ENCODE results near the gene TH.

The TH gene

DNA sequence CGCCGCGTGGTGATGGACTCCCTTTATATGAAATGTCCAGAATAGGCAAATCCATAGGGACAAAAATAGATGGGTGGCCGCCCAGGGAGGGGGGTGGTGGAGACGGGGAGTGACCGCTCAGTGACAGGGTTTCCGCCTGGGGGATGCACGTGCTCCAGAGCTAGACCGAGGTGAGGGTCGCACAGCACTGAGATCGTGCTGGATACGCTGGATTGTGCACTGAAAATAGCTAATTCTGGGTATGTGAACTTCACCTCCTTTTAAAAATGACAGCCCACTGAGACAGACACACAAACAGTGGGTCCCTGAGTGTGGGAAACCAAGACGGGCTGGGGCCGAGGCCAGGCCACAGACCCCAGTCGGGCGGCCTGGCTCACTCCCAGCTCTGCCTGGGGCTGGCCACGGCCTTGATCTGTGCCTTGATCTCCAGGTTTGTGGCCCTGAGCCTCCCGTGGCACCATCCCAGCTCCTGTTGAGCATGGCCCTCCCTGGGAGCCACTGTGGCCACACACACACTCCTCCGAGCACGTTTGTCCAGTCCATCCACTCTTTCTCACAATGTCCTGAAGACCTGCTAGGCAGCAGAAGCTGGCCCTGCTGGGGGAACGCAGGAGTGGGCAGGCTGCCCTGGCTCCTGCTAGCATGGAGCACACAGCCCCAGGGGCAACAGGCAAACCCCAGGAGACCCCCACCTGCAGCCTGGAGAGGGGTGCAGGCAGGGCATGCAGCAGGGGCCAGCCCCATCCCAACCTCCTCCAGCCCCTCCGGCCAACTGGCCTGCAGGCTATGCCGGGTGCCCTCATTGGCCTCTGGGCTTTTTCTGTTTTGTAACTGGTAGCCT lies 41.0 kb upstream of the TH start:
- TF ChIP-seq CTCF (conservative IDR thresholded peaks at IDR 0.05; ENCODE audit: control insufficient read depth, insufficient read depth, low read depth, low read length): no peak

DNA sequence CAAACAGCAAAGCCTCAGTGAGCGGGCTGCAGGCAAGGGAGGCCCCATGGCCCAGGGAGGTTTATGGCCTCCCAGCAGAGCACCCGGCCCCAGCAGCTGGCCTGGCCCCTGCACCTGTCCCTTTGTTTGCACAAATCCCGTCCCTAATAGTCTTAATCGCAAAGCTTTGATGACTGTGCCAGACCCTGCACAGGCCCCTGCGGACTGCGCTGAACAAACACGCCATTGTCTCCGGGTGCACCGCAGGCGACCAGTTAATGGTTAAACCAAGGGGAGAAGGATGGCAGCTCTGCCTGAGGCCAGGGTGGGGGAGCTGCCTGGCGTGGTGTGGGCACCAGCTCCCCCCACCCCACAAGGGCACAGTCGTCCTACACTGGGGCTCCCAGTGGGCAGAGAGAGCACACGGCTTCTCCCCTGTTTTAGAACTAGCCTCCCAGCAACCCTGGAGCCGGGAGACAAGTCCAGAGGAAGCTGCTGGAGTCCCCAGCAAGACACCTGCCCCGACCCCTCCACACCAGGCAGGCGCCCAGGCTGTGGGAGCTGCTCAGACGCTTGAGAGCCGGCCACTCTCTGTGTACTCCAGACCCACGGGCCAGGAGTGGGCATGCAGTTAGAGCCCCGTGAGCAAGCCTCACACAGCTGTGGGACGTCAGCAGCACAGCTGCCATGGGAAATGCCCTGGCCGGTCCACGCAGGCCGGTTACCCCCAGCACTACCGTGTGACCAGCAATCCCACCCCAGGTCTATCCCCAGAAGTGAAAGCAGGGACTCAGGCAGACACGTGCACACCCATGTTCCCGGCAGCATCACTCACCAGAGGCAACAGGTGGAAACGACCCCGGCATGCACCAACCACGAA lies 39.7 kb upstream of the TH start:
- no peak for DNase-seq (ENCODE audit: low read depth)
- no peak overlapping the region for H3K4me3 ChIP-seq (ENCODE audit: control insufficient read depth, low read depth, low read length)

More for the DNA sequence above, 41.0 kb upstream of the TH start:
- DNase-seq (ENCODE audit: low read depth): no peak
- no peak overlapping the region for H3K4me3 ChIP-seq (ENCODE audit: control insufficient read depth, low read depth, low read length)

DNA sequence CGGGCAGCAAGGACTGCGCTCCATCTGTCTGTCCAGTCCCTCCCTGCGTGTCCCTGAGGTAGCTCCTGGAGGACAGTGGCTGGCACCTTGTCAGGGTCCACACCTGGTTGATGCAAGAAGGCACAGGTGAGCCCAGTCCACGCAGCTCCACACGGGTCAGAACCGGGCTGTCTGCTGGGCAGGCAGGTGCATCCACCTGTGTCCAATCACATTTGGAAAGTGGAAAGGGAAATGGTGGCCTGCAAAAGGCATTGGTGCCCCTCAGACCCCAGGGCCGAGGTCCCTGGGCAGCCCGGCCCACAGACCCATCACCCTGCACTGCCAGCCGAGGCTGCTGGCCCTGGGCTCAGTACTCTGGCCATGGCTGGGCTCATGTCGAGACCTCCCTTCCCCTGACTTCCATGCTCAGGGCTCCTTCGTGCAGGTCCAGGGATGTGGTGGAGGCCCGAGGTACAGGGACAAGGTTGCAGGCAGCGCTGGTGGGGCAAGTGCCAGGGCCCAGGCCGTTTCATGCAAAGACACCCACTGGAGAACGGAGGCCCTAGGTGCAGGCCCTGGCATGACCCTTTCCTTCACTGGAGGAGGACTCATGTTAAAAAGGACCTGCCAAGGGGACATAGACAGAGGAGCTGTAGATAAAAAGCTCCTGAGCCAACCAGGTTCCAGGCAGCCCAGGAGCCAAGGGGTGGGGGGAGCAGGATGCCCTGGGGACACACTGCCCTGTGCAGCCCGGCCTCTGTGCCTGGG lies 38.9 kb upstream of the TH start:
- no peak for TF ChIP-seq CTCF (conservative IDR thresholded peaks at IDR 0.05; ENCODE audit: control insufficient read depth, insufficient read depth, low read depth, low read length)
- no peak for DNase-seq (ENCODE audit: low read depth)
- no peak overlapping the region for H3K4me3 ChIP-seq (ENCODE audit: control insufficient read depth, low read depth, low read length)

More for the DNA sequence above, 39.7 kb upstream of the TH start:
- no peak for TF ChIP-seq CTCF (conservative IDR thresholded peaks at IDR 0.05; ENCODE audit: control insufficient read depth, insufficient read depth, low read depth, low read length)

- DNase-seq (ENCODE audit: low read depth): no peak
- no peak for TF ChIP-seq CTCF (conservative IDR thresholded peaks at IDR 0.05; ENCODE audit: control insufficient read depth, insufficient read depth, low read depth, low read length)
- no peak overlapping the region for H3K4me3 ChIP-seq (ENCODE audit: control insufficient read depth, low read depth, low read length)
Observed at GRCh38 chr11:2209900-2210321, 38.3 kb upstream of the TH start.

GRCh38 chr11:2209370-2209801 lies 37.8 kb upstream of the TH start:
- DNase-seq (ENCODE audit: low read depth): no peak
- H3K4me3 ChIP-seq (ENCODE audit: control insufficient read depth, low read depth, low read length): no peak overlapping the region
- TF ChIP-seq CTCF (conservative IDR thresholded peaks at IDR 0.05; ENCODE audit: control insufficient read depth, insufficient read depth, low read depth, low read length): no peak

DNA sequence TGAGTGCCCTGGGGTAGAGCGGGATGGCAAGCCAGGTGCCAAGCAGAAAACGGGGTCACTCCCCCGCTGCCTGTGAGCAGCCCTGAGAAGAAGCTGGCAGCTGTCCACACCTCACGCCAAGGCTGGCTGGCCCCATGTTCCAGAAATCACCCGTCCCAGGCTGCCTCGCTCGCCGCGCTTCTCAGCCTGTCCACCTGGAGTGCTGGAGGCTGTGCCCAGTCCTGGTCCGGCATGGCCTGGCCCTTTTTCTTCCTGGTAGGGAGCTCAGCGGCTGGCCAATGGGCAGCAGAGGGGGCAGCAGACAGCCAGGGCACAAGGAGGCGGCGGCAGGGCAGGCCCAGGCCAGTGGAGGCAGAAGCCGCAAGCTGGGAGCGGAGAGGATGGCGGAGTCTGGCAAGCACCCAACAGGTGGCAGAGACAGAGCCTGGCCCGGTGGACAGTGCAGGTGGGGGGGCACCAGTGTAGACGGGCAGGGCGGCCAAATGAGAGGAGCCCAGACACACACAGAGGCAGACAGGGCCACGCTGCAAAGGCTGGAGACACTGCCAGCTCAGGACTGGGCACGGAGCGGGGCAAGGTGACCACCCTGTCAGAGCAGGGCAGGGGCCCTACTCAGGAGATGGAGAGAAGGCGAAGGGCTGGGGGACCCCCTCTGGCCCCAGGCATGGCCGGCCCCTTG lies 37.2 kb upstream of the TH start:
- no peak for DNase-seq (ENCODE audit: low read depth)
- no peak overlapping the region for H3K4me3 ChIP-seq (ENCODE audit: control insufficient read depth, low read depth, low read length)
- no peak for TF ChIP-seq CTCF (conservative IDR thresholded peaks at IDR 0.05; ENCODE audit: control insufficient read depth, insufficient read depth, low read depth, low read length)

All from fibroblast of mammary gland (primary cell).